SK-N-SH (cell line): Measurements from ENCODE around the gene PCDH1. TPM values are rescaled to one million over a fixed set of nuclear protein-coding genes. Genes with fewer than 3 reads are reported as not detected.

Experiments
- CTCF ChIA-PET: fragments of 300-600, 350-600 bp; formaldehyde crosslinking; extraction: SDS; loops from one replicate; lab custom pipeline; 2021; lab: Yijun Ruan, JAX
- POLR2A ChIA-PET: fragments of 350-600 bp; sonication (Branson Sonifier 250); formaldehyde crosslinking; extraction: SDS; loops from one replicate; lab custom pipeline; 2020; ENCODE audit warnings: antibody characterized with exemption, inconsistent platforms; lab: Yijun Ruan, JAX
- DNase-seq: peaks from one replicate; pipeline ENCODE4 v3.0.0; 2012
- H2AFZ ChIP-seq: fragments of 200-600 bp; sonication (generic); 2 replicates; pipeline ENCODE4 v1.8.1; 2016; ENCODE audit warnings: antibody characterized with exemption, mild to moderate bottlenecking, low read depth
- H3F3A ChIP-seq: fragments of 200-600 bp; sonication (generic); replicated peaks from 2 replicates; pipeline ENCODE3; 2016; ENCODE audit warnings: antibody characterized with exemption, mild to moderate bottlenecking; ENCODE audit not compliant: insufficient read depth
- H3K27ac ChIP-seq, 2 experiments: fragments of 200-500 bp in 1 of 2; fragments of 200-600 bp in 1 of 2; sonication (Bioruptor generic) in 1 of 2; sonication (generic), shearing (Covaris generic) in 1 of 2; 2 replicates each; pipeline versions ENCODE4 v1.5.1 to v1.6.1; 2014 to 2016; ENCODE audit warnings: low read depth in 2 of 2, inconsistent platforms in 1 of 2, low read length in 1 of 2, mild to moderate bottlenecking in 1 of 2, mixed read lengths in 1 of 2
- H3K27me3 ChIP-seq: fragments of 200-600 bp; sonication (generic), shearing (Covaris generic); 2 replicates; pipeline ENCODE4 v1.6.1; 2016; ENCODE audit warnings: mixed run types; ENCODE audit not compliant: insufficient read depth
- H3K36me3 ChIP-seq, 2 experiments: fragments of 200-500 bp in 1 of 2; fragments of 200-600 bp in 1 of 2; sonication (Bioruptor generic) in 1 of 2; sonication (generic) in 1 of 2; replicated peaks in 1 of 2; 2 replicates each; pipeline versions ENCODE3 to v1.5.1; 2014 to 2016; ENCODE audit warnings: low read length in 1 of 2, mild to moderate bottlenecking in 1 of 2; ENCODE audit not compliant: insufficient read depth in 2 of 2, control insufficient read depth in 1 of 2
- H3K4me1 ChIP-seq, 2 experiments: fragments of 200-500 bp in 1 of 2; fragments of 200-600 bp in 1 of 2; sonication (Bioruptor generic) in 1 of 2; sonication (generic), shearing (Covaris generic) in 1 of 2; 2 replicates each; pipeline versions ENCODE4 v1.5.1 to v1.6.1; 2014 to 2016; ENCODE audit warnings: low read depth in 1 of 2, low read length in 1 of 2, mixed run types in 1 of 2; ENCODE audit not compliant: insufficient read depth in 2 of 2, control insufficient read depth in 1 of 2
- H3K4me2 ChIP-seq: fragments of 200-600 bp; sonication (generic), shearing (Covaris generic); 2 replicates; pipeline ENCODE4 v1.6.1; 2017; ENCODE audit warnings: mixed run types
- H3K4me3 ChIP-seq, 2 experiments: fragments of 200-500 bp in 1 of 2; fragments of 200-600 bp in 1 of 2; sonication (Bioruptor generic) in 1 of 2; sonication (generic), shearing (Covaris generic) in 1 of 2; 2 replicates each; pipeline versions ENCODE4 v1.5.1 to v1.8.1; 2014 to 2016; ENCODE audit warnings: low read depth in 2 of 2, inconsistent platforms in 1 of 2, low read length in 1 of 2, mild to moderate bottlenecking in 1 of 2, mixed read lengths in 1 of 2, moderate library complexity in 1 of 2
- H3K79me2 ChIP-seq: fragments of 200-600 bp; sonication (generic); 2 replicates; pipeline ENCODE4 v1.8.1; 2017; ENCODE audit warnings: mild to moderate bottlenecking; ENCODE audit not compliant: insufficient read depth
- H3K9ac ChIP-seq: fragments of 200-600 bp; sonication (generic); 2 replicates; pipeline ENCODE4 v1.6.1; 2017; ENCODE audit warnings: mixed run types
- H3K9me2 ChIP-seq: fragments of 200-600 bp; sonication (generic); 2 replicates; pipeline ENCODE4 v1.6.1; 2017; ENCODE audit warnings: mixed run types
- H3K9me3 ChIP-seq: fragments of 200-600 bp; sonication (generic); 2 replicates; pipeline ENCODE4 v1.6.1; 2017; ENCODE audit warnings: mixed run types, mild to moderate bottlenecking, moderate library complexity
- H4K20me1 ChIP-seq: fragments of 200-600 bp; sonication (generic); 2 replicates; pipeline ENCODE4 v1.6.1; 2017; ENCODE audit warnings: mild to moderate bottlenecking, mixed run types; ENCODE audit not compliant: insufficient read depth
- GATA2 ChIP-seq: sonication (generic); formaldehyde crosslinking; IDR thresholded peaks from 2 replicates; pipeline ENCODE4 v1.5.0; 2020; ENCODE audit warnings: mild to moderate bottlenecking, missing genetic modification reagents
- WGBS: methylation state at CpG from one replicate; pipeline ENCODE4 v1.1.6; 2017; ENCODE audit warnings: low lambda C conversion rate; 5-methylcytosine and 5-hydroxymethylcytosine counted together
- polyA plus RNA-seq, 3 experiments: library from polyadenylated mRNA; depleted of rRNA; stranded (reverse); fragments of >200 nt; gene quantifications; 2 replicates each; pipeline ENCODE4 v1.2.3, GENCODE V29; 2012

The PCDH1 gene
- polyA plus RNA-seq, 1 of the 3 experiments (the other 2 are of a cell fraction) = 0.08 TPM

DNA sequence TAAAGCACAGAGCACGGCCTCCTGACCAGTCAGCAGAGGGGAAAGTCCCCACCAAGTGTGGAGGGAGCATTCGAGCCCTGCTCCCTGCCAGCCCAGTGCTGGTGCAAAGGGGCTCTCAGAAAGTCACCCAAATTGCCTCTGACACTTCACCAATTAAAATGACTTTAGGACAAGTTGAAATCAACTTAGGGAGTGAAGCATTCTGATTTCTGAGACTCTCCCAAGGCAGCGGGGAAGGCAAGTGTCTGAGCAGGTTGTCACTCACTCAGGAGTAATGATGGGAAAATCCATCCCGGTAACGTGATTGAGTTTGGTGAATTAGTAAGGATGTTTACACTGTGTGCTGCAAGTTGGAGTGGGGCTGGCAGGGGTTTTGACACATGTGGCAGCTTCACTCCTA is 73.7 kb downstream of the PCDH1 start:
- Histone ChIP-seq H3K9me3 (no peaks in the 10 kb centered on the region), H3K9ac (no peak overlapping the region), H3K27ac (no peak overlapping the region)
- WGBS = 62% methylated on average over 5 of the region's 5 CpGs
- POLR2A ChIA-PET = no interaction called here
- no peak for TF ChIP-seq GATA2 (CRISPR knock-in tag)
- TF ChIP-seq, all 33 proteins: peak for 0
- Histone ChIP-seq H3K4me3 (no peak overlapping the region), H3F3A (no peaks in the 10 kb centered on the region), H3K36me3 (no peaks in the 10 kb centered on the region), H3K4me2 (no peak overlapping the region), H3K4me1 (peaks cover 0 to 19% of the 10 kb centered on the region in 2 experiments; a peak in 2 of 4 replicates), H2AFZ (no peak overlapping the region), H4K20me1 (no peaks in the 10 kb centered on the region), H3K9me2 (no peaks in the 10 kb centered on the region), H3K79me2 (no peaks in the 10 kb centered on the region), H3K27me3 (peaks cover 46% of the 10 kb centered on the region)
- DNase-seq = no peak
- CTCF ChIA-PET = interaction anchor here (1.4 to 8.7 kb wide), 7 partner anchors 9 to 156 kb away, joined by 3 to 72 read pairs (median 8); no protein-coding TSS in a partner anchor

Other genes starting within 250 kb of the PCDH1 start
- gene HDAC3, start 241.6 kb downstream of the PCDH1 start, polyA plus RNA-seq (2012; rRNA removed) = 104 and 115 TPM in 2 replicates
- gene RELL2, start 241.4 kb downstream of the PCDH1 start, polyA plus RNA-seq (2012; rRNA removed) = 15.6 and 16.1 TPM in 2 replicates
- gene FCHSD1, start 227.0 kb downstream of the PCDH1 start, polyA plus RNA-seq (2012; rRNA removed) = 49.2 and 58.3 TPM in 2 replicates
- gene ARAP3, start 196.2 kb downstream of the PCDH1 start, polyA plus RNA-seq (2012; rRNA removed) = 5.5 and 6.5 TPM in 2 replicates
- gene DELE1, start 45.5 kb upstream of the PCDH1 start, polyA plus RNA-seq (2012; rRNA removed) = 60.3 and 78.8 TPM in 2 replicates
- 0.02 and 0.08 TPM in 2 replicates for gene PCDH12, start 79.8 kb upstream of the PCDH1 start, polyA plus RNA-seq (2012; rRNA removed)
- gene RNF14, start 90.7 kb upstream of the PCDH1 start, polyA plus RNA-seq (2012; rRNA removed) = 24.5 and 26.3 TPM in 2 replicates
- gene GNPDA1, start 134.6 kb upstream of the PCDH1 start, polyA plus RNA-seq (2012; rRNA removed) = 23.9 and 27.4 TPM in 2 replicates
- gene NDFIP1, start 230.4 kb upstream of the PCDH1 start, polyA plus RNA-seq (2012; rRNA removed) = 25.5 and 40.0 TPM in 2 replicates